Measurements from ENCODE around the gene NR2C2AP. TPM values are rescaled to one million over a fixed set of nuclear protein-coding genes. Genes with fewer than 3 reads are reported as not detected.

The NR2C2AP gene
- total and polyA plus RNA-seq, 2 of the 13 experiments (the other 11 are each of a cell fraction or from before 2014, with no cell fraction given), result 12.2 to 26.8 TPM

DNA sequence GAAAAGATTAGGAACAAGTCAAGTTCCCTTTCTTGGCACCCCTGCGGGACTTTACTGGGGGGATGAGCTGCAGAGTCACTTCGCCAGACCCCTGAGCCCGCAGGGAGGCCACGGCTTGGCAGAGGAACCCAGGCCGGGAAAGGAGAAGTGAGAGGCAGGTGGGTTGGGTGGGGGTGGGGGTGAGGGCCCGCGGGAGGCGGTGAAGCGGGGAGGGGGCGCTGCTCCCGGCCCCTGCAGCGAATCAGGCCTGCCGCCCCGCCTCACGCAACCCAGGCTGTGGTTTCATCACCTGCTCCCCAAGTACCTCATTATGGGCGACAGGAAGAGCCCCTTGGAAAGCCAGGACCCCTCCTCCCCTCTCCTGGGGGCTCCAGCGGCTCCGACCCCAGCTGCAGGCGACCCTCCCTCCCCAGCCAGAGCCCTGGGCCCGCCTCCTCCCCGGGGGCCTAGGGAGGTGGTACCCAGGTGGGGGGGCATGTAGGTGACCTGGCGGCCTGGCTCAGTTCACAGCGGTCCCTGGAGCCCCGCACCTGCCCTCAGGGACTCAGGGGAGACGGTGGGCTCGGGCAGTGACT, 42.7 kb downstream of the NR2C2AP start (continued):
- TF ChIP-seq, protein P1, sequence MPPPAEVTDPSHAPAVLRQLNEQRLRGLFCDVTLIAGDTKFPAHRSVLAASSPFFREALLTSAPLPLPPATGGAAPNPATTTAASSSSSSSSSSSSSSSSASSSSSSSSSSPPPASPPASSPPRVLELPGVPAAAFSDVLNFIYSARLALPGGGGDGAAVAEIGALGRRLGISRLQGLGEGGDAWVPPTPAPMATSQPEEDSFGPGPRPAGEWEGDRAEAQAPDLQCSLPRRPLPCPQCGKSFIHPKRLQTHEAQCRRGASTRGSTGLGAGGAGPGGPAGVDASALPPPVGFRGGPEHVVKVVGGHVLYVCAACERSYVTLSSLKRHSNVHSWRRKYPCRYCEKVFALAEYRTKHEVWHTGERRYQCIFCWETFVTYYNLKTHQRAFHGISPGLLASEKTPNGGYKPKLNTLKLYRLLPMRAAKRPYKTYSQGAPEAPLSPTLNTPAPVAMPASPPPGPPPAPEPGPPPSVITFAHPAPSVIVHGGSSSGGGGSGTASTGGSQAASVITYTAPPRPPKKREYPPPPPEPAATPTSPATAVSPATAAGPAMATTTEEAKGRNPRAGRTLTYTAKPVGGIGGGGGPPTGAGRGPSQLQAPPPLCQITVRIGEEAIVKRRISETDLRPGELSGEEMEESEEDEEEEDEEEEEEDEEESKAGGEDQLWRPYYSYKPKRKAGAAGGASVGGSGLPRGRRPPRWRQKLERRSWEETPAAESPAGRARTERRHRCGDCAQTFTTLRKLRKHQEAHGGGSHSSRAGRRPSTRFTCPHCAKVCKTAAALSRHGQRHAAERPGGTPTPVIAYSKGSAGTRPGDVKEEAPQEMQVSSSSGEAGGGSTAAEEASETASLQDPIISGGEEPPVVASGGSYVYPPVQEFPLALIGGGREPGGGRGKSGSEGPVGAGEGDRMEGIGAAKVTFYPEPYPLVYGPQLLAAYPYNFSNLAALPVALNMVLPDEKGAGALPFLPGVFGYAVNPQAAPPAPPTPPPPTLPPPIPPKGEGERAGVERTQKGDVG (CRISPR knock-in tag; IDR thresholded peaks at IDR 0.05; ENCODE audit: borderline replicate concordance), result no peak
- TF ChIP-seq ZNF335 (CRISPR knock-in tag; IDR thresholded peaks at IDR 0.05), result no peak

DNA sequence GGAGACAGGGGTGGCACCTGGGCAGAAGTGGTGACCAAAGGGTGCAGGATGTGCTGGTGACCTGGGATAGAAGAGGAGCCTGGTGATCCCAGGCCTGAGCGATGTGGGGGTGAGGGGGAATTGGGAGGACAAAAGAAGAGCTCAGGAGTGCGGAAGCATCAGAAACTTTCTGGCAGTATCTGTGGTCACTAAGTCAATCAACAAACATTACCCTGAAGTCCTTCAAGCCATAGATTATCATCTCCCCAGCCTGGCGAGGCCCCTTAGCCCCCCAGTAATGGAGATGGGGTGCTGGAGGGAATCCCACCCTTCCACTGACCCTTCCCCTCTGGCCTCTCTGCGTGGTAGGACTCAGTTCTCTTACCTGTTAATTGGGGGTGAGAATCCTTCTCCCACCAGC, 43.7 kb downstream of the NR2C2AP start:
- intact Hi-C loops (cut with micrococcal nuclease; ENCODE audit: unreplicated experiment), result no loop called here
- no peaks in the 10 kb centered on the region for H3K4me1 ChIP-seq (ENCODE audit: insufficient read depth, low read length)
- H3K4me3 ChIP-seq (replicated peaks in 1 of 3; ENCODE audit: insufficient read depth in 1 of 3, low read depth in 2 of 3, low read length in 3 of 3), result no peak overlapping the region
- TF ChIP-seq ZNF3 (CRISPR knock-in tag; IDR thresholded peaks at IDR 0.05) (peak; percentile 91), RARG (CRISPR knock-in tag; IDR thresholded peaks at IDR 0.05; ENCODE audit: low read depth) (no peak), ZMAT3 (CRISPR knock-in tag; conservative IDR thresholded peaks at IDR 0.05) (no peak), BRD4 (CRISPR knock-in tag; IDR thresholded peaks at IDR 0.05) (no peak), HNRNPK (IDR thresholded peaks at IDR 0.05; ENCODE audit: low read depth, low read length, poor library complexity, severe bottlenecking) (no peak)
- no peak overlapping the region for H3K4me2 ChIP-seq (ENCODE audit: low read depth, low read length)
- ChIA-PET POLR2A (no interaction called here), CTCF (ENCODE audit: low intra/inter-chr PET ratio, low total read pairs) (no interaction called here)
- no peaks in the 10 kb centered on the region for H3K27me3 ChIP-seq (ENCODE audit: control insufficient read depth in 1 of 2, insufficient read depth in 2 of 2, low read length in 2 of 2)
- H3K9me3 ChIP-seq (ENCODE audit: low read length), result no peaks in the 10 kb centered on the region
- H3K36me3 ChIP-seq (replicated peaks in 1 of 2; ENCODE audit: control insufficient read depth in 1 of 2, insufficient read depth in 2 of 2, low read length in 2 of 2), result no peaks in the 10 kb centered on the region
- DNase-seq (ENCODE audit: low spot score) (no peak), ATAC-seq (no peak), FAIRE-seq (no peak)
- no TSS peak for BruUV-seq (replicated peaks)
- H3K79me2 ChIP-seq (ENCODE audit: insufficient read depth, low read length), result no peaks in the 10 kb centered on the region
- 89% methylated on average over 4 of the region's 4 CpGs for WGBS (ENCODE audit: low lambda C conversion rate)
- H3K27ac ChIP-seq (ENCODE audit: extremely low read length, insufficient read depth, low read length), result no peak overlapping the region
- in situ Hi-C loops (cut with HindIII; ENCODE audit: extremely low pct_ligation_motif_present, low pct_unique_long_range_greater_than_20kb), result no loop called here
- H3K9ac ChIP-seq (ENCODE audit: insufficient read depth, low read depth, low read length), result no peak overlapping the region
- no peaks in the 10 kb centered on the region for H4K20me1 ChIP-seq (ENCODE audit: insufficient read depth, low read length)
- no peak overlapping the region for H2AFZ ChIP-seq (ENCODE audit: low read length)

All from HepG2 (cell line).